ENCODE results near the gene FADS3. TPM values are rescaled to one million over a fixed set of nuclear protein-coding genes. Genes with fewer than 3 reads are reported as not detected.

FADS3 gene
- total and polyA plus RNA-seq, 2 donors (not counting 3 experiments of a cell fraction or from before 2014, with no cell fraction given): 216 to 346 TPM

DNA sequence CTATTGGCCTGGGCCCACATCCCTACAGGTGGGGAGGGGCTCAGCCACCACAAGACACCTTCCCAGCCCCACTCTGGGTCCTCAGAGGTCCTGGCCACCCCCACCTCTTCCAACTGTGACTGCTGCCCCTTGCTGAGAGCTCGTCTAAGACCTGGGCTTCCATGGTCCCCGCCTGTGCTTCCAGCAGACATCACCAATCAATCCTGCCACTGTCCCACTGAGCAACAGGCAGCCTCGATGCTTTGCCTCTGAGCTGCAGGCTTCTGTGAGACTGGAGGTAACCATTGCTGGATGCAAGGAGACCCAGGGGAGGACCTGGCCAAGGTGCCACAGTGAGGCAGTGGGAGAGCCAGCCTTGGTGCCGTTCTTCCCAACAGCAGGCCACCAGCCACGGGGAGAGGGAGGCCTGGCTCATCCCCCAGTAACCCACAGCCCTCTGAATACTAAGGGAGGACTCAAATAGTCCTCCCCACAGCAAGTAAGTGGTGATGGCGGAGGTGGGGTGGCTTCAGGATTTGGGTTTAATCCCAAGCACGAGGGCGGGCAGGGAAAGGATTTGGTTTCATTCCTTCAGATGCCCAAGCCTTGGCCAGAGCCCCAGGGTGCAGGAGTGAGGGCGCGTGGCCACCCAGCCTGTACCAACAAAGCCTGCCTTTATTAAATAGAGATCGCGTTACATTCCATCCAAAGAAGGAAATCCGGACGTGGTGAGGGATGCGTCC, 5.5 kb upstream of the FADS3 start:
- H3K27ac ChIP-seq (ENCODE audit: insufficient read depth, low read depth, low read length): no peak overlapping the region
- POLR2A ChIA-PET: no interaction called here
- no TSS peak for BruUV-seq (replicated peaks)

More for the DNA sequence above, 5.5 kb upstream of the FADS3 start:
- H2AFZ ChIP-seq (ENCODE audit: low read depth, low read length): no peak overlapping the region
- no peak overlapping the region for H3K9ac ChIP-seq (replicated peaks; ENCODE audit: extremely low read depth, insufficient read depth, low read length)
- dilution Hi-C loops (cut with MboI; ENCODE audit: extremely low pct_ligation_motif_present, low sequenced_read_pairs) (no loop called here), intact Hi-C loops (cut with micrococcal nuclease) (loop anchor here (1.0 kb wide), 1 partner anchor 26 kb away; no protein-coding TSS in a partner anchor)
- no peak overlapping the region for H3K4me2 ChIP-seq (ENCODE audit: insufficient read depth, low read length)
- H3K27me3 ChIP-seq (ENCODE audit: control insufficient read depth in 2 of 2, insufficient read depth in 2 of 2, low read length in 2 of 2): no peaks in the 10 kb centered on the region
- H3K9me3 ChIP-seq (replicated peaks; ENCODE audit: control insufficient read depth, insufficient read depth, low read length): no peaks in the 10 kb centered on the region
- H3K9me1 ChIP-seq (replicated peaks; ENCODE audit: control insufficient read depth, extremely low read depth, insufficient read depth, low read length): no peaks in the 10 kb centered on the region
- no peaks in the 10 kb centered on the region for H4K20me1 ChIP-seq (replicated peaks; ENCODE audit: control insufficient read depth, extremely low read depth, insufficient read depth, low read length)
- FAIRE-seq (no peak), DNase-seq (ENCODE audit: low read depth, low spot score) (no peak)
- CTCF ChIA-PET: interaction anchor here (0.7 to 16.0 kb wide), 16 partner anchors 9 to 212 kb away, joined by 3 to 416 read pairs (median 15); no protein-coding TSS in a partner anchor
- no peaks in the 10 kb centered on the region for H3K4me1 ChIP-seq (ENCODE audit: control insufficient read depth, extremely low read depth, insufficient read depth, low read length)
- H3K4me3 ChIP-seq (replicated peaks in 1 of 3; ENCODE audit: insufficient read depth in 1 of 3, low read depth in 1 of 3, low read length in 3 of 3): no peak overlapping the region
- no peak for TF ChIP-seq MYC (IDR thresholded peaks at IDR 0.05; ENCODE audit: low read depth, low read length)
- TF ChIP-seq EZH2 (IDR thresholded peaks at IDR 0.05; ENCODE audit: borderline replicate concordance, low read depth, low read length, severe bottlenecking): no peak
- no peak for TF ChIP-seq CTCF (IDR thresholded peaks at IDR 0.05; ENCODE audit: extremely low read depth in 1 of 2, insufficient read depth in 1 of 2, low read depth in 1 of 2, low read length in 2 of 2)
- no peak for TF ChIP-seq POLR2A (IDR thresholded peaks at IDR 0.05; ENCODE audit: low read depth, low read length)
- TF ChIP-seq, protein P1, sequence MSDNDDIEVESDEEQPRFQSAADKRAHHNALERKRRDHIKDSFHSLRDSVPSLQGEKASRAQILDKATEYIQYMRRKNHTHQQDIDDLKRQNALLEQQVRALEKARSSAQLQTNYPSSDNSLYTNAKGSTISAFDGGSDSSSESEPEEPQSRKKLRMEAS (IDR thresholded peaks at IDR 0.05; ENCODE audit: insufficient read depth, insufficient read length): no peak
- TF ChIP-seq JUN (IDR thresholded peaks at IDR 0.05; ENCODE audit: borderline replicate concordance, insufficient read depth, insufficient read length, low read depth): no peak
- TF ChIP-seq GATA2 (IDR thresholded peaks at IDR 0.05; ENCODE audit: insufficient read depth, insufficient read length, low read depth, low read length): no peak
- TF ChIP-seq FOS (IDR thresholded peaks at IDR 0.05; ENCODE audit: borderline replicate concordance, insufficient read depth, low read length): no peak
- no peak for TF ChIP-seq POLR2AphosphoS5 (IDR thresholded peaks at IDR 0.05; ENCODE audit: insufficient read depth, low read depth, low read length)
- H3K79me2 ChIP-seq (ENCODE audit: control insufficient read depth, insufficient read depth, low read length): no peaks in the 10 kb centered on the region
- no peaks in the 10 kb centered on the region for H3K36me3 ChIP-seq (ENCODE audit: control insufficient read depth in 2 of 2, extremely low read depth in 1 of 2, insufficient read depth in 2 of 2, low read length in 2 of 2)
